ENCODE data around the gene ADCK1. TPM values are rescaled to one million over a fixed set of nuclear protein-coding genes. Genes with fewer than 3 reads are reported as not detected.
A peak's percentile ranks its signal among the peaks of the same experiment; 100 is the strongest.

Gene ADCK1
- total RNA-seq, result 2.8 and 4.5 TPM in 2 replicates

DNA sequence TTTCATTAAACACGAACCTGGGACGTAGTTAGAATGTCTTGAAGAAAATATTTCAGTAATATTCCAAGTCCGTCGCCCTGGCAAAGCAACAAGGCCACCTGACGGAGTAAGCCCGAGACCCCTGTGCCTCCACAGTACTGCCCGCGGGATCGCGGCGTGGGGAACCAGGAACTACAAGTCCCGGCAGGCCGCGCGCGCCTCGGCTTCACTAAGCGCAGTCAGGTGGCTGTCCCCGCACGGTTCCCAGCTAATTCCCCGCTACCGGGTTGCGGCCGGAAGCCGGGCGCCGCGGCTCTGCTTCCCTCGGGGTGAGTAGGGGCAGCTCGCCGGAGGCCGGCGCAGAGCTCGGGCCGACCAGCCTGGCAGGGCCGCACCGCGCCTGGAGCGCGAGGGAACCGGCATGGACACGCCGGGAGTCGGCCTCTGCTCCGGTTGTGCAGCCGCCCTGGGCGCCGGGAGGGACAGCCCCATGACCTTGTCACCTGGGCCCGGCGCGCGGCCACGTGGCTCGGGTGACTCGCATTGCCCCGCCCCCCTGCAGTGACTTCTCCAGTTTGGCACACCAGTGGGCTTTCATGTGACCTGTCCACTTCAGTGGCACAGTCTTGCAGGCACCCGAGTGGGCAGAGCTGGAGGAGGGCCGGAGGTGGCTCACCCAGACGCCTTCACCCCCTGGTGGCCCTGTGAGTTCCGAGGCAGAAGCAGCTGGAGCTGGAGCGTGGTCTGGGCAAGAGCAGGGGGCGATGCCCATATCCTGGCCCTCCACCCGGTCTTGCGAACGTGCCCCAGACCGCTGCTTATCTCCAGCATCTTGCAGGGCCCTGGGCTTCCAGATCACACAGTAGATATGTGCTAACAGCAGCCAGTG lies at the start of gene ADCK1:
Gene ADCK1 (plus strand): TSS at position 247 of the 868 bp plus-strand sequence. CDS start 18,870 bp downstream, outside the sequence.
- peak within 1 kb of the TSS; percentile 83 for H3K4me3 ChIP-seq (ENCODE audit: low read depth, low read length)
- no peaks in the 10 kb centered on the region for H3K36me3 ChIP-seq (ENCODE audit: control insufficient read depth, insufficient read depth, low read length)
- peak; percentile 66 for TF ChIP-seq CTCF (IDR thresholded peaks at IDR 0.05; ENCODE audit: insufficient read depth, low read length, severe bottlenecking)
- DNase-seq (ENCODE audit: low read depth), result peak; percentile 50
- FAIRE-seq, result no peak
- no peaks in the 10 kb centered on the region for H3K27me3 ChIP-seq (ENCODE audit: control insufficient read depth, insufficient read depth, low read length)

- no peak for DNase-seq (ENCODE audit: low read depth)
- FAIRE-seq, result no peak
- no peak for TF ChIP-seq CTCF (IDR thresholded peaks at IDR 0.05; ENCODE audit: insufficient read depth, low read length, severe bottlenecking)
- no peaks in the 10 kb centered on the region for H3K27me3 ChIP-seq (ENCODE audit: control insufficient read depth, insufficient read depth, low read length)
- peaks cover 9% of the 10 kb centered on the region for H3K36me3 ChIP-seq (ENCODE audit: control insufficient read depth, insufficient read depth, low read length)
- no peak overlapping the region for H3K4me3 ChIP-seq (ENCODE audit: low read depth, low read length)
These were observed 47.6 kb upstream of the ADCK1 start for GRCh38 chr14:77752266-77752665.

- Histone ChIP-seq H3K36me3 (ENCODE audit: control insufficient read depth, insufficient read depth, low read length) (peaks cover 9% of the 10 kb centered on the region), H3K27me3 (ENCODE audit: control insufficient read depth, insufficient read depth, low read length) (no peaks in the 10 kb centered on the region), H3K4me3 (ENCODE audit: low read depth, low read length) (no peak overlapping the region)
- TF ChIP-seq CTCF (IDR thresholded peaks at IDR 0.05; ENCODE audit: insufficient read depth, low read length, severe bottlenecking), result no peak
- FAIRE-seq, result no peak
- DNase-seq (ENCODE audit: low read depth), result no peak
These were observed 47.0 kb upstream of the ADCK1 start for GRCh38 chr14:77752799-77753516.

GRCh38 chr14:77760381-77761204 lies 39.3 kb upstream of the ADCK1 start, which contains the start of gene SNW1:
Gene SNW1, minus strand, starts transcription at chr14:77761156. Its CDS starts 29 bp downstream, at chr14:77761127.
- DNase-seq (ENCODE audit: low read depth), result peak; percentile 38
- Histone ChIP-seq H3K27me3 (ENCODE audit: control insufficient read depth, insufficient read depth, low read length) (no peaks in the 10 kb centered on the region), H3K4me3 (ENCODE audit: low read depth, low read length) (peak within 1 kb of the TSS; percentile 96), H3K36me3 (ENCODE audit: control insufficient read depth, insufficient read depth, low read length) (no peaks in the 10 kb centered on the region)
- TF ChIP-seq CTCF (IDR thresholded peaks at IDR 0.05; ENCODE audit: insufficient read depth, low read length, severe bottlenecking), result no peak
- FAIRE-seq, result no peak

DNA sequence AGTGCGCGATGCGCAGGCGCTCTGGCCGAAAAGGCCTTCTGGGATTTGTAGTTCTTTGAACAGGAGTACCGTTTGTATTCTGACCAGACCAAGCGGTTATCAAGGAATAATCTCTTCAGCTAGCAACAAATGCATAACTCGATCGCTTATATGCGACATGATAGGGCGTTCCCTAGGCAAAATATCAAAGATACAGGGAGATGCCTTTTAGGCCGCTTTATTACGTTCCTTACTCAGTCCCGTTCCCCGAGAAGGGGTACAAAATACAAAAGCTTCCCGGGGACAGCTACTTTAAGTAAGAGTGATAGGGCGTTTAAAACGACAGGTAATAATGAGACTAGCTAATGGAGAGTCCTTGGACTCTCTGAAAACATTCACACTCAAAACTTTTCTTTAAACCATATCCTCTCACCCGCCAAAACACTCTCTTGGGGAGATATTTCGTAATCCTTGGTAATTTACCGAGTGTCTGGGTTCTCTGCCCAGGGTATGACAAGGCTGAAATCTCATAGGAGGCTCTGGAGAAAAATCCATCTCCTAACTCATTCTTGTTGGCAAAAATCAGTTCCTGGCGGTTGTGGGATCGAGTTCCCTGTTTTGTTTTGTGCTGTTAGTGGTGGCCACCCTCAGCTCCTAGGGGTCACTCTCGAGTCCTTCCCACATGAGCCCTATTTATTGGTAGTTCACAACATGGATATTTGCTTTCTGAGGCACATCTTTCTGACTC lies 38.5 kb upstream of the ADCK1 start:
- FAIRE-seq (no peak), DNase-seq (ENCODE audit: low read depth) (peak; percentile 94)
- Histone ChIP-seq H3K4me3 (ENCODE audit: low read depth, low read length) (peak overlapping the region; percentile 96), H3K27me3 (ENCODE audit: control insufficient read depth, insufficient read depth, low read length) (no peaks in the 10 kb centered on the region), H3K36me3 (ENCODE audit: control insufficient read depth, insufficient read depth, low read length) (no peaks in the 10 kb centered on the region)
- TF ChIP-seq CTCF (IDR thresholded peaks at IDR 0.05; ENCODE audit: insufficient read depth, low read length, severe bottlenecking), result peak; percentile 22

Data from bronchial epithelial cell (primary cell).